Spleen (tissue), 11 donors: ENCODE data around the gene UBAC1. TPM values are rescaled to one million over a fixed set of nuclear protein-coding genes. Genes with fewer than 3 reads are reported as not detected.
A peak's percentile ranks its signal among the peaks of the same experiment; 100 is the strongest.

Experiments used
- DNase-seq: peaks from one replicate; pipeline ENCODE4 v3.0.0-alpha.2; 2020
- H3K27ac ChIP-seq, 8 donors: fragments of 200-600 bp; sonication (generic) in 7 of 8; 1 replicate in 4 of 8; 2 replicates in 4 of 8; pipeline versions ENCODE4 v1.5.0 to v1.8.0; 2016 to 2021; ENCODE audit warnings: inconsistent platforms in 4 of 8, mild to moderate bottlenecking in 4 of 8, moderate library complexity in 1 of 8
- H3K27me3 ChIP-seq, 7 donors: fragments of 200-600 bp; sonication (generic) in 6 of 7; replicated peaks in 1 of 7; 1 replicate in 4 of 7; 2 replicates in 3 of 7; pipeline versions ENCODE4 v1.5.0 to v1.8.0; 2016 to 2021; ENCODE audit warnings: inconsistent platforms in 3 of 7, mild to moderate bottlenecking in 1 of 7
- H3K36me3 ChIP-seq, 6 donors: fragments of 200-600 bp; sonication (generic) in 5 of 6; 1 replicate in 4 of 6; 2 replicates in 2 of 6; pipeline versions ENCODE4 v1.5.0 to v1.8.0; 2016 to 2021; ENCODE audit warnings: inconsistent platforms in 2 of 6
- H3K4me1 ChIP-seq, 6 donors: fragments of 200-600 bp; sonication (generic) in 5 of 6; 1 replicate in 3 of 6; 2 replicates in 3 of 6; pipeline versions ENCODE4 v1.5.0 to v1.8.0; 2016 to 2021; ENCODE audit warnings: inconsistent platforms in 3 of 6
- H3K4me3 ChIP-seq, 8 donors: fragments of 200-600 bp; sonication (generic) in 7 of 8; 1 replicate in 4 of 8; 2 replicates in 4 of 8; pipeline versions ENCODE4 v1.5.0 to v1.8.0; 2016 to 2021; ENCODE audit warnings: inconsistent platforms in 4 of 8, mild to moderate bottlenecking in 4 of 8, moderate library complexity in 2 of 8
- H3K9me3 ChIP-seq, 8 donors: fragments of 200-600 bp; sonication (generic) in 7 of 8; 1 replicate in 4 of 8; 2 replicates in 4 of 8; pipeline versions ENCODE4 v1.5.0 to v1.8.0; 2016 to 2021; ENCODE audit warnings: inconsistent platforms in 4 of 8
- POLR2A ChIP-seq, 3 donors: fragments of 450-650 bp; IDR thresholded peaks; one replicate each; pipeline ENCODE4 v1.5.1; 2017; ENCODE audit warnings: antibody characterized with exemption in 3 of 3, mild to moderate bottlenecking in 1 of 3
- POLR2AphosphoS5 ChIP-seq, 3 donors: sonication (generic); formaldehyde crosslinking; IDR thresholded peaks; one replicate each; pipeline ENCODE4 v1.5.1; 2017; ENCODE audit warnings: antibody characterized with exemption in 3 of 3
- WGBS, 5 donors: extraction: QIAGEN DNeasy Blood & Tissue Kit in 3 of 5; methylation state at CpG; one replicate each; pipeline versions ENCODE4 v1.1.5 to v1.1.7; 2013 to 2018; 5-methylcytosine and 5-hydroxymethylcytosine counted together
- intact Hi-C: fragments of 100-400 bp; cut with DNase I; formaldehyde crosslinking; loops from one replicate; pipeline ENCODE4 v1.15.0; 2023; ENCODE audit warnings: low total_unique reads
- polyA plus RNA-seq, 3 donors: library from polyadenylated mRNA; stranded (reverse); fragments of 200-250 nt; gene quantifications; one replicate each; pipeline ENCODE4 v1.2.1, GENCODE V29; 2013
- total RNA-seq, 7 donors: library from RNA; depleted of rRNA in 3 of 7; stranded (reverse); fragments of >200 nt in 3 of 7; fragmentation: NEBNext Ultra II Directional in 4 of 7; extraction: Animal tissue kit (Norgen Biotek cat#: 25700) in 4 of 7; gene quantifications; one replicate each; pipeline versions ENCODE4 v1.1.0 to v1.2.1, GENCODE V29; 2016 to 2021
- TF ChIP-seq, protein P1 (sequence below), 11 experiments: fragments of 200-600 bp in 7 of 11; fragments of 450-650 bp in 4 of 11; sonication (generic) in 4 of 11; IDR thresholded peaks in 8 of 11; conservative IDR thresholded peaks in 3 of 11; 1 replicate in 7 of 11; 2 replicates in 4 of 11; pipeline versions ENCODE4 v1.4.0 to v1.8.0; 2016 to 2021; ENCODE audit warnings: antibody characterized with exemption in 11 of 11, inconsistent platforms in 4 of 11, mild to moderate bottlenecking in 1 of 11
- donor health status: healthy with polysubstance abuse.
- donor health status: DM: no; HTN: no; CAD: no; lungs with moderate emphysema.
- donor health status: DM: no; HTN: no; CAD: no.
- donor health status: Bipolar disorder and iron deficiency.
- donor health status: healthy.
- donor health status: DM: no; HTN: no; CAD: no.
- donor health status: DM: yes; HTN: yes; CAD: no.

Gene UBAC1
- total and polyA plus RNA-seq, 10 donors, result 28.0 to 45.8 (median 34.5) TPM

DNA sequence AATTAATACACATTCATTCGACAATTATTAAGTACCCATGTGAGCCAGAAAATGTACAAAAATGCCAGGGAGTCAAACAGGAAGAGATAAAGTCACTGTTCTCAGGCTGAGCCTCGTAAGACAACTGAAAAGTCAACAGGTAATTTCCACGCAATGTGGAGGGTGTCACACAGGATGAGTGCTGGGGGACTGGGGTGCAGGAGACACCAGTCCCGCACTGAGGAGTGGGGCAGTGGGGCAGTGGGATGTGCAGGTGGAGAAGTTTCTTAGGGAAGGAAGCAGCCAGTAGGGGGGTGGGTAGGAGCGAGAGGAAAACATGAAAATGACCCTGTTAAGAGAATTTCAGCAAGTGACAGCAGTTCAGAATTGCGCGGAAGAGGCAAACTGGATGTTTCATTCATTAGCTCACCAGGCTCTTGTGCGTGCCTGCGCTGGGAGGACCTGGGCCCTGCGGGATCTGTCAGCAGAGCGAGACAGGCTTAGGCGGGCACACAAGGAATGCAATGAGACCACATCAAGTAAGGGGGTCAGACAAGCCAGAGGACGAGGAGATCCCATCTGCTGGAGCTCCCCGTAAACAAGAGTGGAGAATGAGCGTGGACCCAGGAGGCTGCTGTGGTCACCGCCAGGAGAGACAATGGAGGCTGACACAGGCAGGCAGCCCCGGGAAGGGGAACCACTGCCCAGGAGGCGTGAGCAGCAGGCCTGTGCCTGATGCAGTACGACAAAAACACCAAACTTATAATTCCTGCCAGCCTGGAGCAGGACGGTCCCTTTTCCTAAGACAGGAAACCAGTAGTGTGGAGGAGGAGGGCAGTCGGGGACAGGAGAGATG, 74.8 kb downstream of the UBAC1 start:
- Histone ChIP-seq H3K4me3 (no peak overlapping the region), H3K27me3 (no peaks in the 10 kb centered on the region), H3K9me3 (no peaks in the 10 kb centered on the region), H3K27ac (peak overlapping the region in 1 of 8 donors; percentile 55), H3K4me1 (peaks cover 18 to 85% (median 44%) of the 10 kb centered on the region in 6 donors), H3K36me3 (peaks cover 0 to 15% (median 4%) of the 10 kb centered on the region in 6 donors)
- DNase-seq, result no peak
- intact Hi-C loops, result no loop called here
- WGBS, 5 donors, result 82 to 87% (median 85%) methylated on average over 21 of the region's 21 CpGs
- TF ChIP-seq POLR2AphosphoS5 (IDR thresholded peaks at IDR 0.05), result no peak
- no peak for TF ChIP-seq POLR2A (IDR thresholded peaks at IDR 0.05)

DNA sequence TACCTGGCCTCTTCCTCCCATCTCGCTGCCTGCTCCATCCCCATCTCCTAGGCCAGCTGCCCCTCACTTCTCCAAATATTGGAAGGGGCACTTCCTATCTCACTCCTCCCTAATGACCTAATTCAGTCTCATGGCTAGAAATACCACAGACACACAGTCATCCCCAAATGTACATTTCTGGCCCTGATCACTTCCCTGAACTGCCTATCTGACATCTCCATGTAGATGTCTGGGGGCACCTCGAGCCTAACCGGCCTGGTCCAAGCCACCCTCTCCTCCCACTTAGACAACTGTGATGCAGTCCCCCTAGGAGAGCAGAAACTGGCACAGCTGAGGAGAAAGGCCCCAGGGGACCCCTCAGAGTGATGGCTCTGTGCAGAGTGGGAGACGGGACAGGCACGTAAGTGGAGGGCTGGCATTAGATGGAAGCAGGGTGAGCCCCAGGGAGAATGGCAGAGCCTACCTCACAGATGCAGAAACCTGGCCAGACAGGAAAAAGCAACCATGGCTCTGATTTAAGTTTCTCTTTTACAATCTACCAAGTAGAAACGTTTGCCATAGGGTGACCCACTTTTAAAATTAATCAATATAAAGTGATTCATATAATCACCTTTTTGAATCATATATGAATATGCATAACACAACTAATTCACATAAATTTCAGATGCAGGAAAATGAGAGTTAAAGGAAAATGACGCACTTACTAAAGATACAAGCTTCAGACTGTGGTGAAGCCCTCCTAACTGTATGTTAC, 75.9 kb downstream of the UBAC1 start:
- WGBS, 5 donors, result 66 to 79% (median 72%) methylated on average over 7 of the region's 7 CpGs
- peaks cover 0 to 26% (median 4%) of the 10 kb centered on the region in 6 donors for H3K36me3 ChIP-seq
- intact Hi-C loops, result no loop called here
- H3K27me3 ChIP-seq, result no peaks in the 10 kb centered on the region
- peaks cover 18 to 74% (median 40%) of the 10 kb centered on the region in 6 donors for H3K4me1 ChIP-seq
- TF ChIP-seq POLR2A (IDR thresholded peaks at IDR 0.05) (no peak), POLR2AphosphoS5 (IDR thresholded peaks at IDR 0.05) (no peak)
- TF ChIP-seq, protein P1, sequence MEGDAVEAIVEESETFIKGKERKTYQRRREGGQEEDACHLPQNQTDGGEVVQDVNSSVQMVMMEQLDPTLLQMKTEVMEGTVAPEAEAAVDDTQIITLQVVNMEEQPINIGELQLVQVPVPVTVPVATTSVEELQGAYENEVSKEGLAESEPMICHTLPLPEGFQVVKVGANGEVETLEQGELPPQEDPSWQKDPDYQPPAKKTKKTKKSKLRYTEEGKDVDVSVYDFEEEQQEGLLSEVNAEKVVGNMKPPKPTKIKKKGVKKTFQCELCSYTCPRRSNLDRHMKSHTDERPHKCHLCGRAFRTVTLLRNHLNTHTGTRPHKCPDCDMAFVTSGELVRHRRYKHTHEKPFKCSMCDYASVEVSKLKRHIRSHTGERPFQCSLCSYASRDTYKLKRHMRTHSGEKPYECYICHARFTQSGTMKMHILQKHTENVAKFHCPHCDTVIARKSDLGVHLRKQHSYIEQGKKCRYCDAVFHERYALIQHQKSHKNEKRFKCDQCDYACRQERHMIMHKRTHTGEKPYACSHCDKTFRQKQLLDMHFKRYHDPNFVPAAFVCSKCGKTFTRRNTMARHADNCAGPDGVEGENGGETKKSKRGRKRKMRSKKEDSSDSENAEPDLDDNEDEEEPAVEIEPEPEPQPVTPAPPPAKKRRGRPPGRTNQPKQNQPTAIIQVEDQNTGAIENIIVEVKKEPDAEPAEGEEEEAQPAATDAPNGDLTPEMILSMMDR (IDR thresholded peaks at IDR 0.05 in 8 of 11, conservative IDR thresholded peaks at IDR 0.05 in 3 of 11), result no peak
- DNase-seq, result no peak
- no peak overlapping the region for H3K27ac ChIP-seq
- no peak overlapping the region for H3K4me3 ChIP-seq
- no peaks in the 10 kb centered on the region for H3K9me3 ChIP-seq

DNA sequence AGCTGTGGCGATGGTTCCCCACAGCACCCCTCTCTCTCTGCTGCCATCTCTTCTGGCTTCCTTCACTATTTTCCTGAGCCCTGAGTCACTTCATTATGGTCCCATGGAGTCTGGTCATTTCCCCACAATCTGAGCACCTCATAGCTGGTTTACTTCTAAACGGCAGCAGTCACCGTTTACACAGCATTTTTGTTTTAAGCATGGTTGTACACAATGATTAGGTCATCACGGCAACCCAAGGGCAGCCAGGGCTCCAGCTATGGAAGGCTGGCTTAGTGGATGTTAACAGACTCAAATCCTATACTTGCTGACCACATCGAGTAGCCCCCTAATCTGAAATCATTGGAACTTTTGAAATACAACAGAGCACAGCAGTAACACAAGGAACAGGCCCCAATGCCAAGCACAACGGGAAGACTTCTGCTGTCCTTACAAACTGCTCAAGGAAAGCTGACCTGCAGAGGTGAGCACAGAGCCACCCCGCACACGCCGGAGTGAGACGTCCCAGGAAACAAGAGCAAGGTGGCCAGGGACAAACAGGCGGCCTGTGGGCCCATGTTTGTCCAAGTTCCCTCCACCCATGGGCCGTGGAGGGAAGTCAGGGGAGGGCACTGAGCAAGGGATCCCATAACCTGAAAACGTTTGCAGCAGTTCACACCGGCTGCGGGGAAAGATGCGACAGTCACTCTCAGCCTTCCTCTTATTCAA, 76.7 kb downstream of the UBAC1 start:
- Histone ChIP-seq H3K36me3 (peaks cover 0 to 34% (median 4%) of the 10 kb centered on the region in 6 donors), H3K27ac (no peak overlapping the region), H3K4me1 (peaks cover 18 to 66% (median 36%) of the 10 kb centered on the region in 6 donors), H3K4me3 (no peak overlapping the region), H3K9me3 (no peaks in the 10 kb centered on the region), H3K27me3 (no peaks in the 10 kb centered on the region)
- TF ChIP-seq POLR2A (IDR thresholded peaks at IDR 0.05), result no peak
- TF ChIP-seq, protein P1 (IDR thresholded peaks at IDR 0.05 in 8 of 11, conservative IDR thresholded peaks at IDR 0.05 in 3 of 11), result no peak
- no peak for TF ChIP-seq POLR2AphosphoS5 (IDR thresholded peaks at IDR 0.05)
- intact Hi-C loops, result no loop called here
- DNase-seq, result no peak
- 85 to 92% (median 86%) methylated on average over 16 of the region's 16 CpGs for WGBS, 5 donors

DNA sequence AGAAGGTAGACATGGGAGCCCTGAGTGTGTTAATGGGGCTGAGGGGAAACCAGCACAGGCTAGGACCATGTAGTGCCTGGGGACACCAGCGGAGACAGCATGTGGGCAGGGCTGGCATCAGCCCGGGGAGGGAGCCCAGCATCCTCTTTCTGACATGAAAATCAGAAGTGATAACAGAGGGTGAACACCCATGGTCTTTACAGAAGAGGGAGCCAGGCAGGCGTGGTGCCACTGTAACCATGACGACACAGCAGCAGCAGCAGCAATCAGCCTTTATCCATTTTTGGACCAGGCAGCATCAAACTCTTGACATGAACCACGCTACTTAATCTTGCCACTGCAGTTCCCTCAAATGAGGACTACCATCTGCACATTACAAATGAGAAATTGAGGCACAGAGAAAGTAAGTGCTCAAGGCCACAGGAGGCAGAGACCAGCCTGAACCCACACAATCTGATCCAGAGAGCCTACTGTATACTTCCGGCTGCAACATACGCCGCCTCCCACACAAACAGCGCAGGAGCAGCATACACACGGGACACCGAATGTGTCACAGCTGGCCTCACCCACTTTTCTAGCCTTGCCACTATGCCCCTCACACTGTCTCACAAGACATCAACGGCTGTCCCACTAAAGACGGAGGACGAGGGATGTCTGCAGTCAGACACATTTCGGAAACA, 77.6 kb downstream of the UBAC1 start:
- peaks cover 18 to 57% (median 29%) of the 10 kb centered on the region in 6 donors for H3K4me1 ChIP-seq
- no peak for TF ChIP-seq POLR2A (IDR thresholded peaks at IDR 0.05)
- TF ChIP-seq, protein P1 (IDR thresholded peaks at IDR 0.05 in 8 of 11, conservative IDR thresholded peaks at IDR 0.05 in 3 of 11), result no peak
- TF ChIP-seq POLR2AphosphoS5 (IDR thresholded peaks at IDR 0.05), result no peak
- no peak overlapping the region for H3K4me3 ChIP-seq
- no peak overlapping the region for H3K27ac ChIP-seq
- no peaks in the 10 kb centered on the region for H3K9me3 ChIP-seq
- 82 to 90% (median 87%) methylated on average over 15 of the region's 15 CpGs for WGBS, 5 donors
- intact Hi-C loops, result no loop called here
- peaks cover 0 to 35% (median 4%) of the 10 kb centered on the region in 6 donors for H3K36me3 ChIP-seq
- H3K27me3 ChIP-seq, result no peaks in the 10 kb centered on the region
- no peak for DNase-seq
